Ramos (cell line): ENCODE results near the gene SELENOI.

ENCODE experiments used
- in situ Hi-C: fragments of 300-500 bp; cut with MboI; formaldehyde crosslinking; loops from one replicate; pipeline ENCODE4 v1.14.3; 2022; ENCODE audit warnings: low sequenced_read_pairs; ENCODE audit not compliant: unreplicated experiment

The SELENOI gene

GRCh38 chr2:26401739-26402541 lies 56.0 kb downstream of the SELENOI start, which contains the start of gene DRC1:
TSS of gene DRC1 (plus strand) at chr2:26401920. CDS start at chr2:26401990, 70 bp downstream.
- in situ Hi-C loops: no loop called here

GRCh38 chr2:26407526-26407925 lies 61.6 kb downstream of the SELENOI start:
- in situ Hi-C loops: no loop called here

- in situ Hi-C loops: no loop called here
These were observed 63.8 kb downstream of the SELENOI start for GRCh38 chr2:26409785-26410184.

- in situ Hi-C loops: no loop called here
These were observed 64.9 kb downstream of the SELENOI start for GRCh38 chr2:26410764-26411243.

GRCh38 chr2:26411419-26411818 lies 65.5 kb downstream of the SELENOI start:
- in situ Hi-C loops: no loop called here

- in situ Hi-C loops: no loop called here
These were observed 66.2 kb downstream of the SELENOI start for GRCh38 chr2:26412091-26412673.

- in situ Hi-C loops: no loop called here
These were observed 68.4 kb downstream of the SELENOI start for GRCh38 chr2:26414311-26414710.

GRCh38 chr2:26421961-26422360 lies 76.0 kb downstream of the SELENOI start:
- in situ Hi-C loops: no loop called here

- in situ Hi-C loops: no loop called here
These were observed 77.1 kb downstream of the SELENOI start for GRCh38 chr2:26422947-26423629.

- in situ Hi-C loops: no loop called here
These were observed 77.8 kb downstream of the SELENOI start for GRCh38 chr2:26423750-26424149.

- in situ Hi-C loops: no loop called here
These were observed 78.3 kb downstream of the SELENOI start for GRCh38 chr2:26424221-26424620.

GRCh38 chr2:26428846-26429245 lies 82.9 kb downstream of the SELENOI start:
- in situ Hi-C loops: no loop called here

GRCh38 chr2:26429779-26430578 lies 84.0 kb downstream of the SELENOI start:
- in situ Hi-C loops: no loop called here

GRCh38 chr2:26430826-26431225 lies 84.9 kb downstream of the SELENOI start:
- in situ Hi-C loops: no loop called here

GRCh38 chr2:26432363-26432762 lies 86.4 kb downstream of the SELENOI start:
- in situ Hi-C loops: no loop called here

- in situ Hi-C loops: no loop called here
These were observed 86.9 kb downstream of the SELENOI start for GRCh38 chr2:26432859-26433258.

GRCh38 chr2:26435106-26435505 lies 89.2 kb downstream of the SELENOI start:
- in situ Hi-C loops: no loop called here

GRCh38 chr2:26438526-26438925 lies 92.6 kb downstream of the SELENOI start:
- in situ Hi-C loops: no loop called here

- in situ Hi-C loops: no loop called here
These were observed 93.0 kb downstream of the SELENOI start for GRCh38 chr2:26438926-26439325.

- in situ Hi-C loops: no loop called here
These were observed 96.4 kb downstream of the SELENOI start for GRCh38 chr2:26442301-26442700.
